Measurements from ENCODE around the gene FLRT3.

Gene FLRT3

DNA sequence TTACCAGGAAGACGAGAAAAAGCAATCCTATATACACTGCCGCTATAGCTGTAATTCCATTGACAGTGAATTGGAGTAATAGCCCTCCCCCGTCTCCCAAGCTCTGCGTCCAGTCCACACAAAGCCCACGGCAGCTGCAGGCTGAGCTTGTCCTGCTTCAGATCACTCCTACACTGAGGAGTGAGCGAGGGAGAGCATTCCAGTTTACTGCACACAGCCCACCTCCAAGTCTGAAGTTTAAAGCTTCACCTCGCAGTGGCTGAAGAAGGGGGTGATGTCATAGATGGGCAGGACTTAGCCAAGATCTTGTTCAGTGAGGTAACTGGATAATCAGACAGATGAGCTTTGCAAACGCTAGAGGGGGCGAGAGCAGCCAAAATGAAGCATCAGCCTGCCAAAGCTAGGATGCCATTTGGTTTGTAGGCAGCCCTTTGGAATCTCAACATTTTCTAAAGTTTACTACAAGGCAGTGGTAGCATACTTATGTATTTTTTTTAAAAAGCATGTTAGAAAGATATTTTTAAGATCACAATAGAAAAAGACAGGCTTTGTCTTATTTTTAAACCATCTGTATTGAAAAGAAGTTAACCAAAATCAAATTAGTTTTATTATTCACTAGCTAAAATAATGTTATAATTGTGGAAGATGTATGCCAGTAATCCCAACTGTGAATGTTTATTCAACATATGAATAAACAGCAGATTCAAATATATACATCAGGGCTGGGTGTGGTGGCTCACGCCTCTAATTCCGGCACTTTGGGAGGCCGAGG is at the start of gene FLRT3:
TSS of gene FLRT3 (minus strand) at position 213 of the 772 bp plus-strand sequence. CDS start 10,106 bp downstream, outside the sequence.
- no peak for DNase-seq

DNA sequence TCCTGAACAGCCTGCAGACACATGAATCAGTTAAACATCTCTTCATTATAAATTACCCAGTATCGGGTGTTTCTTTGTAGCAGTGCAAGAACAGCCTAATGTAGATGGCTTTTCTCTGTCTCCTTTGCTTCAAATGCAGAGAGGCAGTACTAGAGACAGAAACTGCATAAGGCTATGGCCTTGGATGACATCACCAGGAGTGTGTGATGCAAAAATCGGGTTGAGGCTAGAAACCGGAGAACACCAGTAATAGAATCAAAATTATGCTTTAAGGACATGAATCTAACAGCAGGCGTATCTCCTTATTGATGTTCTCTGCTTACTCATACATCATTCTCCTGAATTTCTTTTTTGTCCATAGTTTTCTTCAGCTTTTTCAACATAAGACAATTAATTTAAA is 49.3 kb upstream of the FLRT3 start:
- no peak for DNase-seq

GRCh38 chr20:14385176-14385740 is 47.8 kb upstream of the FLRT3 start:
- no peak for DNase-seq

GRCh38 chr20:14384416-14385175 is 47.2 kb upstream of the FLRT3 start:
- no peak for DNase-seq

DNA sequence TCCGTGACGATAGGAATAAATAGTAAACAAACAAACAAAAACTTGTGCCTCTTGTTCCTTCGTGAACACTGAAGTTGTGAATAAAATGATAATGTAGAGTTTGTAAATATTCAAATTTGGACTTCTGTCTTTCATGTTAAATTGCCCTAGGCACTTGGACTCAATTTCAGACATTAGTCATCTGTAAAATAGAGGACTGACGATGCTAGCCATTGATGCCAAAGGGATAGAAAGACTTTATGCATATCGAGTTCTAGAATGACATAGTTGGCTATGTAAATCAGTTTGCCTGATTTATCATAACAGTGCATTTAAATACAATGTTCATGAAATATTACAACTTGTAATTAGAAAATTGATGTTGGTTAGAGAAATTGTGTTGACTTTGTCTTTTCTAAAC is 45.9 kb upstream of the FLRT3 start:
- DNase-seq = no peak

GRCh38 chr20:14378326-14378725 is 40.9 kb upstream of the FLRT3 start:
- DNase-seq = no peak

- DNase-seq = no peak
Observed at GRCh38 chr20:14375416-14375985, 38.1 kb upstream of the FLRT3 start.

DNA sequence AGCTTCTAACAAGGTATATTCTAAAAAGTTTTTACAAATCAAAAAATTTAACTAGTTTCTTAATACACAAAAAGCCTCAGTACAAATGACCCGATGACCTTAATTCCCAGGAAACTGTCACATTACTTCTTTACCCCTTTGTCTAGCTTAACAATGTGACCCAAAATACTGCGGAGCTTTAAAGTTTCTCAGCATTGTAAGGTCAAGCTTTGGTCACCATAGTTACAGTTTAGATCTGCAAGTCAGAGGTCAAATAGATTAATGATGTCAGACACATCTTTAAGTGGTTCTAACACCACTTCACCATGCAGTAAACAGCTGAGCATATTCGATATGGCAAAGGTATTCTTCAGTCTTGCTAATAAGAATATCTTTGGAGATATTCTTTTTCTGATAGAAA is 36.8 kb upstream of the FLRT3 start:
- DNase-seq = no peak

- no peak for DNase-seq
Observed at GRCh38 chr20:14361509-14362345, 24.3 kb upstream of the FLRT3 start.

DNA sequence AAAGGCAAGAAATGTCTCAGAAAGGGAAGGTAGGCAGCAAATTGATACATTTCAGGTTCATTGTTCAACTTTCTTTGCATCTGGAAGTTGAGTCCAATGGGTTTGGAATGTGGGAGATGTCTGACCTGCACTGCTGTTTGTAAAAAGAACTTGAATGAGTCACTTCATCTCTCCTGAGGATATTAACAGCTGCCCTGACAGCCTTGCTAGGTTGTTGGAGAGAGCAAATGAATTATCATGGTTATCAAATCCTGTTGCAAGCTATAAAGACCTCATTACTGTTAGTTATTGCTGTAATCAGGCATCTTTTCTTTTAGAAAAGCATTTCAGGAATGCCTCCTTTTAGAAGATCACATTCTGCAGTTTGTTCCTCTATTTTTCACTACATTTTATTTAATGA is 23.0 kb upstream of the FLRT3 start:
- DNase-seq = no peak

- no peak for DNase-seq
Observed at GRCh38 chr20:14355791-14356190, 18.4 kb upstream of the FLRT3 start.

DNA sequence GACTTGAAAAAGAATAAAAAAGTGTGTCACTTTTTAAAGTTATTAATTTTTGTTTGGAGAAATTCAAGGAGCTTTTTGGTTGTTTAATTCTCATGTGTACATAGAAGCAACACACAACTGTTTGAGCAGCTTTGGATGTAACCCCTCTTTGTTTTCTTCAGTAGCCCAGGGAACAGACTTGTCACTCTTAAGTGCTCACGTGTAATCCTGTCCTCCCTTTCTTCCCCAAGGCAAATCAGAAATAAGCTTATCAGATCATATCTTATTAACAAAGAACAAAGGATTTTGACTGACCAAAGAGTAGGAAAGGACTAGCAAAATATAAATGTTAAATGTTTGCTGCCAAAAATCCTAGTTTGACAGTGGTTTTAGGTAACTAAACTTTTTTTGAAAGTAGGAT is 7.3 kb upstream of the FLRT3 start:
- no peak for DNase-seq

GRCh38 chr20:14343491-14344065 is 6.2 kb upstream of the FLRT3 start:
- no peak for DNase-seq

DNA sequence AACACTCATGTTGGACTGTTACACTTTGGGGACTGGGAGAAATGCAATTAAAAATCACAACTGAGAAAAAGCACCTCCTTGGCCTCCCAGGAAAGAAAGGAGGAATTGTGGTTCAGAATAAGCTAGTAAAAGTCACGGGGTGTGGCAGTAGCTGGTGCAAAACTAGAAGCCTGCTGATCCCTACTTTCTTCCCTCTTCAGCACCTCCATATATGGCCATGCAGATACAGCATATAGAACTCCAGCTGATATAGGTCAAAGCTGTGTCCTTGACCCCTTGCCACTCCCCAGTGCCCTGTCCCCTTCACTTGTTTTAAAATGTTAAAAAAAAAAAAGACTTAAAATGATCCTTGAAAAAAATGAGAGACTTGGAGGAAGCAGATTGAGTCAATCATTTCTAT is 5.5 kb upstream of the FLRT3 start:
- DNase-seq = no peak

GRCh38 chr20:14341801-14342200 is 4.4 kb upstream of the FLRT3 start:
- no peak for DNase-seq

GRCh38 chr20:14336686-14337085 is 726 bp downstream of the FLRT3 start:
- no peak for DNase-seq

GRCh38 chr20:14335052-14335451 is 2.4 kb downstream of the FLRT3 start:
- no peak for DNase-seq

GRCh38 chr20:14334306-14334930 is 3.0 kb downstream of the FLRT3 start:
- no peak for DNase-seq

DNA sequence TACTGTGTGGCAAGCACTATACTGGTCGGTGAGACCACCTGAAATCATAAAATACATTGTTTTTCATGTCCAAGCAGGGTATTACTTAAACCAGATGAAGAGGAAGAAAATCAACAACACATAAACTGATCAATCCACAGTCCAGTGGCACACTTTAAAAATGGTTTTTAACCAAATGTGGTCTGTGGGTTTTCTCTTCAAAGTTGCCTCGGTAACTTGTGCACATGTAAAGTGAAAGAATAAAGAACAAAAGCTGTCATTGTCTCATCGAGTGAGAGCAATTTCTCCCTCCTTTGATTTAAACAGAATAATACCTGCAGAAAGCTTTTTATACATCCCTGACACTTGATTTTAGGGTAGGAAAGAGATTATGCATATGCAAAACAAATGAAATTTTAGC is 3.7 kb downstream of the FLRT3 start:
- DNase-seq = no peak

- DNase-seq = no peak
Observed at GRCh38 chr20:14332866-14333265, 4.5 kb downstream of the FLRT3 start.

DNA sequence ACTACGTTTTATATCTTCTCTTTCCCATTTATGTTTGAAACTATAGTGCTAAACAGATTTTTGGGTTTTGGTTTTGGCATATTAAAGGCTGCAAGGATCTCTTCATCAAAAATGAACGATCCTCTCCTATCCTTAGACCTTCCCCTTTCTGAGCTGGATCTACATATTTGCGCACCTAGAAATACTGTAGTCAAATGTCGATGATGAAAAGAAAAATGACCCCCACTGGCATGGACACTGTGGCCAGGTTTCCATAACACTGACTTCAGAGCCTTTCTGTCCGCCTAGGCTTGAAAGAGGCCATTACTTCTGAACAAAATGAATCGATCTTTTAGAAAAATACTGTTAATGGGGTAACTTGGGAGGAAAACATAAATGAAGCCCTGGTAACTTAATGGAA is 5.8 kb downstream of the FLRT3 start:
- no peak for DNase-seq

- no peak for DNase-seq
Observed at GRCh38 chr20:14319704-14320103, 17.7 kb downstream of the FLRT3 start.
